Measurements from ENCODE around the gene SPATA6. TPM values are rescaled to one million over a fixed set of nuclear protein-coding genes. Genes with fewer than 3 reads are reported as not detected.

SPATA6 gene
- total and polyA plus RNA-seq, 2 of the 4 experiments (the other 2 are of a cell fraction), result 1.1 to 2.0 TPM

GRCh38 chr1:48258106-48258505 is 213.9 kb downstream of the SPATA6 start:
- Histone ChIP-seq H3K4me1 (ENCODE audit: control insufficient read depth, insufficient read depth, low read length) (no peaks in the 10 kb centered on the region), H3K27me3 (ENCODE audit: control insufficient read depth, insufficient read depth, low read length) (no peaks in the 10 kb centered on the region), H3K36me3 (ENCODE audit: control insufficient read depth, insufficient read depth, low read length) (no peaks in the 10 kb centered on the region), H3K79me1 (ENCODE audit: low read depth in 1 of 2, low read length in 2 of 2) (no peaks in the 10 kb centered on the region), H4K8ac (ENCODE audit: low read depth in 2 of 2, low read length in 2 of 2) (no peak overlapping the region), H3K4me3 (ENCODE audit: insufficient read depth, low read depth, low read length) (no peak overlapping the region), H3K9ac (ENCODE audit: low read depth, low read length) (no peak overlapping the region), H4K20me1 (ENCODE audit: insufficient read depth, low read length) (no peaks in the 10 kb centered on the region), H3K14ac (replicated peaks; ENCODE audit: low read depth, low read length) (no peak overlapping the region), H3K27ac (ENCODE audit: insufficient read depth, low read length) (no peak overlapping the region), H4K5ac (ENCODE audit: low read depth, low read length) (no peak overlapping the region), H2BK5ac (ENCODE audit: low read depth, low read length, poor library complexity, severe bottlenecking) (no peak overlapping the region), H3K9me1 (ENCODE audit: insufficient read depth, low read length) (no peaks in the 10 kb centered on the region), H3K23ac (ENCODE audit: low read depth, low read length) (no peak overlapping the region), H2BK20ac (ENCODE audit: low read depth, low read length) (no peak overlapping the region), H3K4ac (ENCODE audit: low read depth, low read length) (no peak overlapping the region), H3K56ac (ENCODE audit: extremely low read depth, insufficient read depth, low read length) (no peak overlapping the region), H2BK15ac (ENCODE audit: low read depth, low read length) (no peak overlapping the region), H3K9me3 (ENCODE audit: control insufficient read depth, insufficient read depth, low read length) (no peaks in the 10 kb centered on the region), H4K91ac (ENCODE audit: insufficient read depth, low read depth, low read length) (no peak overlapping the region), H2AK9ac (replicated peaks; ENCODE audit: low read depth, low read length, poor library complexity) (no peak overlapping the region), H2AK5ac (ENCODE audit: low read depth, low read length) (no peak overlapping the region), H3K18ac (ENCODE audit: low read depth, low read length) (no peak overlapping the region), H2BK120ac (ENCODE audit: low read depth, low read length) (no peak overlapping the region), H3K4me2 (ENCODE audit: low read depth, low read length) (no peak overlapping the region), H2AFZ (replicated peaks; ENCODE audit: low read length, poor library complexity) (no peak overlapping the region)
- no CpG with 5 or more reads among the region's 1 CpG for WGBS, 2 experiments (ENCODE audit: extremely low coverage in 2 of 2, insufficient read length in 1 of 2)
- in situ Hi-C loops (cut with MboI; ENCODE audit: low sequenced_read_pairs) (no loop called here), intact Hi-C loops (cut with micrococcal nuclease) (no loop called here), dilution Hi-C loops (cut with HindIII; ENCODE audit: low sequenced_read_pairs, unreplicated experiment) (no loop called here)
- ATAC-seq (ENCODE audit: low read depth) (no peak), DNase-seq (no peak)
- POLR2A ChIA-PET (ENCODE audit: unreplicated experiment), result no interaction called here
- no peak for TF ChIP-seq SMC3 (IDR thresholded peaks at IDR 0.05; ENCODE audit: low read depth, low read length)
- no peak for TF ChIP-seq BHLHE40 (IDR thresholded peaks at IDR 0.05; ENCODE audit: low read depth, low read length)
- TF ChIP-seq NFE2L2 (IDR thresholded peaks at IDR 0.05; ENCODE audit: low read depth, low read length), result no peak
- no TSS peak for BruUV-seq (replicated peaks)
- CTCF ChIA-PET, result no interaction called here
